Tibial nerve (tissue), 3 donors: Measurements from ENCODE around the gene INHA.

Source experiments
- POLR2A ChIP-seq, 2 donors: fragments of 450-650 bp; IDR thresholded peaks; one replicate each; pipeline ENCODE4 v1.6.1; 2017; ENCODE audit warnings: antibody characterized with exemption in 2 of 2, mild to moderate bottlenecking in 2 of 2, moderate library complexity in 2 of 2
- TF ChIP-seq, protein P1 (sequence below), 5 experiments: fragments of 200-600 bp in 3 of 5; fragments of 450-650 bp in 2 of 5; sonication (generic) in 3 of 5; IDR thresholded peaks; one replicate each; pipeline ENCODE4 v1.5.1; 2016 to 2019; ENCODE audit warnings: antibody characterized with exemption in 5 of 5, mild to moderate bottlenecking in 3 of 5, moderate library complexity in 2 of 5

DNA sequence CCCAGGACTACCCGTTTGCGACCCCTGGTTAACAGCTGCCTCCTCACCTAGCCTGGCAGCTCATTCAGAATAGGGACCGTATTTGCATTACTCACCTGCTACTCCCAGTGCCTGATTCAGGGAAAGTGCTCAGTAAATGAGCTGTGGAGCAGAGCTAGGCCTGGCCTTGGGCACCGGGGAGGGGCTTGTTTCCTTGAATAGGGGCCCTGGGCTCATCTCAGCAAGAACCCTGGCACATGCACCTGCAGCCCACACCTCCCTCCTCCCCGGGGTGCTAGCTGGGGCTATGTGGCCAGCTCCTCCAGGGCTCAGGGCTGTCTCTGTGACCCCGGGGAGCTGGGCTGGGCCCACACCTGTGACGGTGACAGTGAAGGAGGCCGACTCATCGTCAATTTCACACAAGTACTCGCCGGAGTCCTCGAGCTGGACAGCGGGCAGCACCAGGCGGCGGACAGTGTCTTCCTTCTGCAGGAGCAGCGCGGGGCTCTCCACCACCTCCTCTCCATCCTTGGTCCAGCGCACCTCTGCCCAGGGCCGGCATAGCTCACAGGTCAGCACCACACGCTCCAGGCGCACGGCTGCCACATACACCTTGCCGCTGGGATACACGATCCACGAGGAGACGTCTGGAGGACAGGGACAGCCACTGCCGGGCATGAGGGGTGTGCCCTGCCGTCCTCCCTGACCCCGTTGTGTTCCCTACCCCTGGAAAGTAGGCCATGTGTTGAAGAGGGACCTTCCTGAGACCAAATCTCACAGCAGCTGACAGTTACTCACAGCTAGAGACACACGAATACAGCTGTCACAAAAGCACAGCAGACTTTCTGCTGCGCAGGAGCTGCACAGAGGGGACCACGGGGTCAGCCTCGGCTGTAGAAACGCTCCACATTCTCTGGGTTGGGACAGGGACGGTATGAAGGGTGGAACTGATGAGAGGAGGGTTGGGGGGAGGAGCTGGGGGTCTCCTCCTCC lies 9.8 kb upstream of the INHA start:
- TF ChIP-seq, protein P1, sequence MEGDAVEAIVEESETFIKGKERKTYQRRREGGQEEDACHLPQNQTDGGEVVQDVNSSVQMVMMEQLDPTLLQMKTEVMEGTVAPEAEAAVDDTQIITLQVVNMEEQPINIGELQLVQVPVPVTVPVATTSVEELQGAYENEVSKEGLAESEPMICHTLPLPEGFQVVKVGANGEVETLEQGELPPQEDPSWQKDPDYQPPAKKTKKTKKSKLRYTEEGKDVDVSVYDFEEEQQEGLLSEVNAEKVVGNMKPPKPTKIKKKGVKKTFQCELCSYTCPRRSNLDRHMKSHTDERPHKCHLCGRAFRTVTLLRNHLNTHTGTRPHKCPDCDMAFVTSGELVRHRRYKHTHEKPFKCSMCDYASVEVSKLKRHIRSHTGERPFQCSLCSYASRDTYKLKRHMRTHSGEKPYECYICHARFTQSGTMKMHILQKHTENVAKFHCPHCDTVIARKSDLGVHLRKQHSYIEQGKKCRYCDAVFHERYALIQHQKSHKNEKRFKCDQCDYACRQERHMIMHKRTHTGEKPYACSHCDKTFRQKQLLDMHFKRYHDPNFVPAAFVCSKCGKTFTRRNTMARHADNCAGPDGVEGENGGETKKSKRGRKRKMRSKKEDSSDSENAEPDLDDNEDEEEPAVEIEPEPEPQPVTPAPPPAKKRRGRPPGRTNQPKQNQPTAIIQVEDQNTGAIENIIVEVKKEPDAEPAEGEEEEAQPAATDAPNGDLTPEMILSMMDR (IDR thresholded peaks at IDR 0.05), result no peak
- no peak for TF ChIP-seq POLR2A (IDR thresholded peaks at IDR 0.05)
